ENCODE measurements around the gene MRLN.
"Not testable (repeated sequence)": the region's sequence is repeated elsewhere in the genome, so short reads cannot be mapped to it uniquely, and the experiment has no call there.

Gene MRLN

DNA sequence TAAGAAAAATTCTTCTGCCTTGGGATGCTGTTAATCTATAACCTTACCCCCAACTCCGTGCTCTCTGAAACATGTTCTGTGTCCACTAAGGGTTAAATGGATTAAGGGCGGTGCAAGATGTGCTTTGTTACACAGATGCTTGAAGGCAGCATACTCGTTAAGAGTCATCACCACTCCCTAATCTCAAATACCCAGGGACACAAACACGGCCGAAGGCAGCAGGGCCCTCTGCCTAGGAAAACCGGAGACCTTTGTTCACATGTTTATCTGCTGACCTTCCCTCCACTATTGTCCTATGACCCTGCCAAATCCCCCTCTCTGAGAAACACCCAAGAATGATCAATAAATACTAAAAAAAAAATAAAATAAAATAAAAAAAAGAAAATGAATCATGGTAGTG lies 8.5 kb downstream of the MRLN start:
- not testable (repeated sequence) for DNase-seq

DNA sequence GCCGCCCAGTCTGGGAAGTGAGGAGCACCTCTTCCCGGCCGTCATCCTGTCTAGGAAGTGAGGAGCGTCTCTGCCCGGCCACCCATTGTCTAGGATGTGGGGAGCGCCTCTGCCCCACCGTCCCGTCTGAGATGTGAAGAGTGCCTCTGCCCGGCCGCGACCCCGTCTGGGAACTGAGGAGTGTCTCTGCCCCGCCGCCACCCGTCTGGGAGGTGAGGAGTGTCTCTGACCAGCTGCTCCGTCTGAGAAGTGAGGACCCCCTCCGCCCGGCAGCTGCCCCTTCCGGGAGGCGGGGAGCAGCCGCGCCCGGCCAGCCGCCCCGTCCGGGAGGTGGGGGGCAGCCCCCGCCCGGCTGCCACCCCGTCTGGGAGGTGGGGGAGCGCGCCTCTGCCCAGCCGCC lies 9.1 kb downstream of the MRLN start:
- DNase-seq = not testable (repeated sequence)

DNA sequence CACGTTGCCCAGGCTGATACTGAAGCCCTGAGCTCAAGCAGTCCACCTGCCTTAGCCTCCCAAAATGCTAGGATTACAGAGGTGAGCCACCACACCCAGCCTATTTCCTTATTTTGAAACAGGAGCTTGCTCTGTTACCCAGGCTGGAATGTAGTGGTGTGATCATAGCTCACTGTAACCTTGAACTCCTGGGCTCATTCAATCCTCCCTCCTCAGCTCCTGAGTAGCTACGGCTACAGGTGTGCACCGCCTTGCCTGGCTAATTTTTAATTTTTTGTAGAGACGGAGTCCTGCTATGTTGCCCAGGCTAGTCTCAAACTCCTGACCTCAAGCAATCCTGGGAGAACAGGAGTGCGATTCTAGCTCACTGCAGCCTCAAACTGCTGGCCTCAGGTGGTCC lies 11.7 kb downstream of the MRLN start:
- no peak for DNase-seq

DNA sequence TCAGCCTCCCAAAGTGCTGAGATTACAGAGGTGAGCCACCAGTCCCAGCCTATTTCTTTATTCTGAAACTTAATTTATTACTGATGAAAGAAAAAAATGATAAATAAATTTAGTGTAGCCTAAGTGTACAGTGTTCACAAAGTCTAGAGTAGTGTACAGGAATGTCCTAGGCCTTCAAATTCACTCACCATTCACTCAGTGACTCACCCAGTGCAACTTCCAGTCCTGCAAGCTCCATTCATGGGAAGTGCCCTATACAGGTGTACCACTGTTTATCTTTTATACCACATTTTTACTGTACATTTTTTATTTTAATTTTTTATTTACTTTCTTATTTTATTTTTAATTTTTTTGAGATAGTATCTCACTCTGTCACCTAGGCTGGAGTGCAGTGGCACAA lies 12.2 kb downstream of the MRLN start:
- no peak for DNase-seq

DNA sequence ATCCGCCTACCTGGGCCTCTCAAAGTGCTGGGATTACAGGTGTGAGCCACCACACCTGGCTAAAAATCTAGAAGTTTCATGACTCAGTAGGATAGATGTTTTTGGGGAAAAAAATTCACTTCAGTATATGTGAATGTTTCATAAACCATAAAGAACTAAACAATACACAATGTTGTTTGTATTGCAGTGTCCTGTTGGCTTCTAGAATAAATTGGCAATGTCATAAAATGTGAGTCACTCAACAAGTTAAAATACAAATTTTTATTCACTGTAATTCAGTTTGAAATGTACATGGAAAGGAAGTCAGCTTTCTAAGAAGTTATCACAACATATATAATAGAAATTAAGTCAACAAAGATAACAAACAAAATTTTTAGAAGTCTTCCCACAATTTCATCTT lies 16.5 kb downstream of the MRLN start:
- DNase-seq = no peak

DNA sequence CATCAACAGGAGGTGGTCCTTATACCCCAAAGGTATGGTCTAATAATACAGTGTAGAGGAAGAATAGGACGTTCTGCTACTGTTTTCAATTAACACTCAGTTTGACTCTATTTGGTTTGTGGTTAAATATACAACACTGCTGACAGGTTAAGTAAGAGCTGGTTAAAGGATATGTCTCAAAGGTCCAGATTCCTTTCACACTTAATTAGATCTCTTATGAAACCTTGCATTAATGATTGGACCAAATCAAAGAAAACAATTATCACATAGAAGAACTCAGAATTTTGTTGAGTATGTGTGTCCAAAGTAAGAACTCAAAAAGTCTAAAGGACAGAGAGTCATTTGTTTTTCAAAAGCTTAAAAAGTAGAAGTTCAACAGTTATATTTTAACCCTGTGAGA lies 18.0 kb downstream of the MRLN start:
- no peak for DNase-seq

DNA sequence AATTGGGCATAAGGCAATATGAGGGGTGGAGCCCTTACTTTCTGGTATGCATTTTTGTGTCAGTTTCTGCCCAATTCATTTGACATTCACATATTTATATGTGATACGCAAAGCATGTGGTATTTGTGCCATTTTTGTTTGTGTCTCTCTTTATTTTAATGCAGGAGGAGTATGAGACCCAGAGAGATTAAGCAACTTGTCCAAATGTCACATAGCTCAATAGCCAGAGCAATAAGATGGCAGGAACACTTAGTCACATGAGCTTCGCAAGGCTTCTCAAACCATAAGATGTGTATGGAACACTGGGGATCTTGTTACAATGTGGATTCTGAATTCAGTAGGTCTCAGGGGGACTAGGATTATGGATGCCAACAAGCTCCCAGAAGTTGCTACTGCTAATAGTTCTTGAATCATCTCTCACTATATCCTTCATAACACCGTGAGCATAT lies 19.2 kb downstream of the MRLN start:
- DNase-seq = no peak

DNA sequence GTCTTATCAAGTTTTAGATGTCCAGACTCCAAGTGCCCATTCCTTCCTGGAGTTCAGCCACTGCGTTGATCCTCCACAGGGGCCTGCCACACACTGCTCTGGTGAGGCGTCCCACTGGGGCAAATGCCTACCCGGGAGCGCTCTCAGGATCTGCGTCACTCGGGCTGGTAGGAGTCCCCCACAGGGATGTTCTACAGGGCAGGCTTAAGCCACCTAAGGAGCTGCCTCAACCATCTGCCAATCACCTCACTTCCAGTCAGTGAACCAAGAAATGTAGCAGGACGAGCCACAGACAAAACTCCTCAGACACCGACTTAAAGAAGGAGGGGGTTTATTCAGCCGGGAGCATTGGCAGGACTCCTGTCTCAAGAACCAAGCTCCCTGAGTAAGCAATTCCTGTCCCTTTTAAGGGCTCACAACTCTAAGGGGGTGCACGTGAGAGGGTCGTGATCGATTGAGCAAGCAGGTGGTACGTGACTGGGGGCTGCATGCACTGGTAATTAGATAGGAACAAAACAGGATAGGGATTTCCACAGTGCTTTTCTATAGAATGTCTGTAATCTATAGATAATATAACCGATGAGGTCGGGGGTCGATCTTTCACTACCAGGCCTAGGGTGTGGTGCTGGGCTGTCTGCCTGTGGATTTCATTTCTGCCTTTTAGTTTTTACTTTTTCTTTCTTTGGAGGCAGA lies 19.8 kb downstream of the MRLN start:
- not testable (repeated sequence) for DNase-seq

DNA sequence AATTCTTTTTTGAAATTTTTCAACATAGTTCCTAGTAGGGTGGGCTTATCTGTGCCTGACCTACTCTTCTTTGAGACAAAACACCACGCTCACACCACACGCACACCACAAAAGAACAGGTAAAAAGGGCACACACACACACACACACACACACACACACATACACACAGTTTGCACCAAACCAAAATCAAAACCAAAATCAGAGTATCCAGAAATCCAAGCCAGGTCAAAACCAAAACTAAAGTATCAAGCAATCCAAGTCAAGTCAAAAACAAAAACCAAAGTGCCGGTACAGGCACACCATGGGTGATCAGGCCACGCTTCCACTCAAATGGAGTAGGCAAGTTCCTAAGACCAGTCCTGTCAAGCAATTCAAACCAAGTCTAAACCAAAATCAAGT lies 20.4 kb downstream of the MRLN start:
- DNase-seq = not testable (repeated sequence)

DNA sequence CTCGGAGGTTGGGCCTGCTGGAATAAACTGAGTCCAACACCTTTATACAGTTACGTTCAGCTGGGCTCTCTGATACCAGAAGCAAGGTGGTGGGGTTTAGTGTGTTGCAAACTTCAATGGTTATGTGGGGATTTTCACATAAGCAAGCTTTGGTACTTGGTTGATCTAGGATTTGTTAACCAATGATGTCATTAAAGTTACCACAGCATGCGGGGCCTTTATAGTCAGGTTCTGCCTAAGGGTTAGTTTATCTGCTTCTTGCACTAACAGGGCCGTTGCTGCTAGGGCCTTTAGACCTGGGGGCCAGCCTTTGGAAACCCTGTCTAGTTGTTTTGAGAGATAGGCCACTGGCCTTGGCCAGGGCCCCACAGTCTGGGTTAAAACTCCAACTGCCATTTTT lies 24.1 kb downstream of the MRLN start:
- not testable (repeated sequence) for DNase-seq

DNA sequence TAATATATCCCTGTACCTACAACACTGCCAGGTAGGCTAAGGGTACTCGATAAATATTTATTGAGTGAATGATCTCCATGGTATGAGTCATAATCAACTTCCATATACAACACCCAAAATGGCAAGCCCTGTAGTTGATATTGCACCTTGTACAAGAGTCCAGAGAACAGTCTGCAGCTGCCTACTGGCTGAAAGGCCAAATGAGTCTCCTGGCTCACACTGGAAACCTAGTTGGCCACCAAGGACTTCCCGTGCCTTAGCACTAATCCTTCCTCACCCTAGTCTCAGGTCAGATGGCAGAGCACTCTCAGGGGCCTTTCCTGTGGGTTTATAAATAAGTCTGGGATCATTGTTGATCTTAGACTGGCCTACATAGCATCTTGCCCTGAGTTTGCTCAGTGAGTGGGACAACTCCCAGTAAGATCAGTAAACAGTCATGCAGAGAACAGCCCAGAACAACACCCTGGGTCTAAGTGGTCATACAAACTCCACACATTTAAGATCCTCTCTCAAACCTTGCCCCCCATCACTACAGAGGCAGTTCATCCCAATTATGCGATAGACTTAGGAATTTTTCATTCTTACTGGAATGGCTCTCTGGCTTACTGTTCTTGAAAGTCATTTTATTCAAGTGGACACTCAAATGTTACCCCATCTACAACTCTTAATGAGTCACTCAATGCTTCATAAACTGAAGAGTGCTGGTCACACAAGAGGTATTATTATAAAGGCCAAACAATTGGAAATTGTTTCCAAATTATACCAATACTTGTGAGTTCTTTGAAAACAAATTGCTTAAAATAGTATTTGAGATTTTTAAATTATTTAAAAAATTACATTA lies 28.9 kb downstream of the MRLN start:
- no peak for DNase-seq

DNA sequence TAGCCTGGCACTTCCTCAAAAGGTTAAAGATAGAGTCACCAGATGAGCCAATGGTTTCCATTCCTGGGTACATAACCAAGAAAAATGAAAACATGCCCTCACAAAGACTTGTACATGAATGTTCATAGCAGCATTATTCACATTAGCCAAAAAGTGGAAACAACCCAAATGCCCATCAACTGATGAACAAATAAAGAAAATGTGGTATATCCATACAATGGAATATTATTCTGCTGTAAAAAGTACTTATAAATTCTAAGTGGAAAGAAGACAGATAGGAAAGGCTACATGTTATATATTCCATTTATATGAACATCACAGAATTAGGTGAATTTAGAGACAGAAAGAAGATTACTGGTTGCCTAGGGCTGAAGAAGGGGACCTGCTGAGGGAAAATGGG lies 32.9 kb downstream of the MRLN start:
- DNase-seq = no peak

DNA sequence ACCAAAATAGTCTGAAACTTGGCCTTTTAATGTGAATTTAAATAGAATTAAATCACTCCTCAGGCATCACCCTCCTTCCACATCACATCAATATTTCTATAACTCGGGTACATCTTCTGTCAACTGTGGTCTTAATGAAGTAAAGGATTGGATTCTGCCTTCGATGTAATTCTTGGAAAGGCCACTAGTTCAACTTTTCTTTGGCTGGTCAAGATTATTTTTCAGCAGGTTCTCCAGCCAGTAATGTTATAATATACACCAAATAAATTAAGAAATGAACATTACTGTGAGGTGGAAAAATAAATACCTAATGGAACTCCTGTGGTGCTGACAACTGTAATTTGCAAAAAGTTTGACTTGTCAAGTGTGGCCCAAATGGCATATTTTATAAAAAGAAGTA lies 33.9 kb downstream of the MRLN start:
- DNase-seq = no peak

DNA sequence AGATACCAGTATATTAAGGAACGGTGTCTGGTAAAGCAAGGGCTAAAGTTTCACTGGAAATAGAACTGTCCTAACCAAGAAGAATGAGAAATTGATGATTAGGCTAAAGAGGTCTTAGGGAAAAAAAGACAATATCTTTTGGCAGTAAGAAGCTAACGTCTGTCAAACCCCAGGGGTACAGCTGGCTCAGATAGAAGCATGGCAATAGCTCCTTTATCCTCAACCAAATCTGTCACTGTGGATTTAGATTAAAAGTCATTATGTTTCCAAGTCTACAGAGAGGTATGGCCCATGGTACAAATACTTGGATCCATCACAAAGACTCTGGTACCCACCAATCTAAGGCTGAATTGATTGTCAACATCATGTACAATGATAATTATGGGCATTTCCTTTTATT lies 35.0 kb downstream of the MRLN start:
- DNase-seq = no peak

DNA sequence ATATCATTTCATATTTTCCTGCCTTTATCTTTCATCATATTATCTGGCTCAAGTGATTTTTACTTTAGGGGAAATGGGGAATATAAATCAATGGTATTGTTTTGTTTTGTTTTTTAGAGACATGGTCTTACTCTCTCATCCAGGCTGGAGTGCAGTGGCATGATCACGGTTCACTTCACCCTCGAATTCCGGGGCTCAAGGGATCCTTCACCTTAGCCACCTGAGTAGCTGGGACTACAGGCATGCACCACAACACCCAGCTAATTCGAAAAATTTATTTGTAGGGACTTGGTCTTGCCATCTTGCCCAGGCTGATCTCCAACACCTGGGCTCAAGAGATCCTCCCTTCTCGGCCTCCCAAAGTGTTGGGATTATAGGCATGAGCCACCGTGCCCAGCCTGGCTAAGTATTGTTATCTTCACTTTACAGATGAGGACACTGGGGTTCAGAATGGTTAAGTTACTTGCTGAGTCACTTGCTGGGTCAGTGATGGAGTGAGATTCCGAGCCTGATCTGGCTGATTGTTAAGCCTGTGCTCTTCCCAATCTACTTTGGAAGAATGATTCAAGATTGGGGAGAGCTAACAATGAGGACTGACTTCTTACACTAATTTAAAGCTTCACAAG lies 39.9 kb downstream of the MRLN start:
- no peak for DNase-seq

DNA sequence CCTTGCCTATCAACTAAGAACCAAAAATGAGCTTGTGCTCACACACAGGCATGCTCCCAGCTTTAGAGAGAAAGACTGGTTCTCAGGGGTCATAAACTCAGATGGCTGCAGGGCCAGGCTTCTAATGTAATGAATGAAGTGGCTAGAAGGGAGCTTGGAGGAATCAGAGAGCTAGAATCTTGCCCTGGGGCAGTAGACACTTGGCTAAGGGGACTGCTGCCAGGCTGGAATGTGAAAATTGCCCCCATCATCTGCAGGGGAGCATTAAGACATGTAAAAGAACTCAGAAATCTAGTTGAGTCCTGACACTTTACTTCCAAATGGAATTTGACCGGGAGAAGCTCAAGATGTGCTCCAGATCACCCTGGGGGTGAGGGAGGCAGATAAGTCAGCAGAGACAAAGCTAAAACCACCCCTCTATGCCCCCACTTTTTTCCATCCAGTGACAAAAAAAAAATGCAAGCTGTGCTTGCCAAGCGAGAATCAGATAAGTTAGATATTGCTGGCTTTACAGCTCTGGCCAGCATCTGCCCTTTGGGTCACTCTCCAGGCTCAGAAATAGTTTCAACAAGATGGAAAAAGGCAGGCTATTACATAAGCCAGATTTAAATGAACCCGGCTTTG lies 41.3 kb downstream of the MRLN start:
- no peak for DNase-seq

DNA sequence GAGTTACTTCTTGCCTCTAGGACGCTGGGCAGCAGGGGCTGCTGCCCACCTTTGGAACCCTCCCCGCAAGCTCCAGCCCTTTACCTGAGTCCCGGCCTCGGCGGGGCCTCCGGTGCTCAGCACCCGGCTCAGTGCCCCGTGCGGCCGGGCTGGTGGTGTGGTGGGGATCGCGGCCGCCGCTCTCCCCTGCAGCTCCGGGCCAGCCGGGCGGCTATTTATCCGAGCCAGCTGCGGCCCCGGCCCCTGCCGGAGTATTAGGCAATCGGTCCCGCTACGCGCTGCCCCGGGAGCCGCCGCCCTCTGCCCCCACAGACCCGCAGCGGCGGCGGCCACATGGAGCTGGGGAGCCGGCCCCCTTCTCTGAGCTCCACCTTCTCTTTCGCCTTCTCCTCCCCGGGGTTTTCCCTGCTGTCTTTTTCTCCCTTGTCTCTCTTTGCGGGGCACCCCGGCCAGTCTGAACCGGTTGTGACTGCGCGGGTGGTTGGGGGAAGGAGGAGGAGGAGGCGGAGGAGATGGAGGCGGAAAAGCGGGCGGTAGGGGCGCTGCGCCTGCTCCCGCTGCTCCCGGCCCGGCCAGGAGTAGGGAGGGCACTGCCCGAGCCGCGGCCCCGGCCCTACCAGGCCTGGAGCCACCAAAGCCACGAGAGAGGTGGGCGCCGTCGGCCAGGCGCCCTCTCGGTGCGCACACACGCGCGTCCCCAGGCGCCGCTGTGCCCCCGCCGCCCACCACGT lies 43.7 kb downstream of the MRLN start, which contains the start of gene SLC16A9:
TSS of gene SLC16A9 (minus strand) at position 456 of the 731 bp plus-strand sequence. CDS start 25,559 bp downstream, outside the sequence.
- DNase-seq = peak in 12 of 14 donors; percentile 37 to 92 (median 77)

DNA sequence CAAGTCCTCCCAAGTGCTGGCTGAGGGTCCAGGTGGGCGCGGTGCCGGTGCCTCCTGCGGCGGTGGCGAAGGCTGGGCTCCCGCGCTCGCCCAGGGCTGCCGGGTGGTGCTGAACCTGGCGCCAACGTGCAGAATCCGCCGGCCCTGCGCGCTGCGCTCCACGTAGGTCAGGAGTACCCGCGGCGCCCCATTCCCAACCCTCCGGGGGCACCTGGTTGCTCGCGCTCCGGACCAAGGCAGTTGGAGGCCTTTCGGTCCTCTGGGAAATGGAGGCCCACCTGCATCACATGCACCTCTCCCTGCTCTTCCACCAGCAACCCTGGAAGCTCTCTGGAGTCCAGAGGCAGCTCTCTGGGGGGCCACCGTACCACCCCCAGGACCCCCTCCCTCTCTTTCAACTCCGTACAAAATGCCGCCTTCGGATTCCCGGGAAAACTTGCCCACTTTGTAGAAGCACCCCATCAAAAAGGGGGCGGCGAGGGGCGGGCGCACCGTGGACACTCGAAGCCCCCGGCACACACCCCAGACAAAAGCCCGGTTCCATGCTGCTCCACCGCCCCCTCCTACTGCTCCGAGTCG lies 44.4 kb downstream of the MRLN start:
- DNase-seq = peak in 7 of 14 donors; percentile 5 to 52 (median 22)

DNA sequence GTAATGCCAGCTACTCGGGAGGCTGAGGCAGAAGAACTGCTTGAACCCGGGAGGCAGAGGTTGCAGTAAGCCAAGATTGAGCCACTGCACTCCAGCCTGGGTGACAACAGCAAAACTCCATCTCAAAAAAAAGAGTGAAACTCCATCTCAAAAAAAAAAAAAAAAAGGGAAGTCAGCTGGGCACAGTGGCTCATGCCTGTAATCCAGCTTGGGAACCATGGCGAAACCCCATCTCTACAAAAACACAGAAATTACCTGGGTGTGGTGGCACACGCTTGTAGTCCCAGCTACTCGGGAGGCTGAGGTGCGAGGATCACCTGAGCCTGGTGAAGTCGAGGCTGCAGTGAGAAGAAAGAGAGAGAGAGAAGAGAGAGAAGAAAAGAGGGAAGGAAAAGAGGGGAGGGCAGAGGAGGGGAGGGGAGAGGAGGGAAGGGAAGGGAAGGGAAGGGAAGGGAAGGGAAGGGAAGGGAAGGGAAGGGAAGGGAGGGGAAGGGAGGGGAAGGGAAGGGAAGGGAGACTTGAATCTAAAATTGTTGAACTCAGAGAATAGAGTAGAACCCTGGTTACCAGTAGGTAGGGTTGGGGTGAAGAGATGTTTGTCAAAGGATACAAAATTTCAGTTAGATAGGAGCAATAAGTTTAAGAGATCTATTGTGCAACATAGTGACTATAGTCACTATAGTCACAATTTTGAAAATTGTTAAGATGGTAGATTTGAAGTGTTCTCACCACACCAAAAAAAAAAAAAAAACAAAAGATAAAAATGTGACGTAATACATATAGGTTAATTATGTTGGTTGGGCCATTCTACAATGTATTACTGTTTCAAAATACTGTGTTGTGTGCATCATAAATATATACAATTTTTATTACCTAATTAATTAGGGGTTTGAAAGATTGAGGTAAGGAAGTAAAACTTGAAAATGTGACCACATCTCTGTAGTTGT lies 46.1 kb downstream of the MRLN start:
- no peak for DNase-seq

DNA sequence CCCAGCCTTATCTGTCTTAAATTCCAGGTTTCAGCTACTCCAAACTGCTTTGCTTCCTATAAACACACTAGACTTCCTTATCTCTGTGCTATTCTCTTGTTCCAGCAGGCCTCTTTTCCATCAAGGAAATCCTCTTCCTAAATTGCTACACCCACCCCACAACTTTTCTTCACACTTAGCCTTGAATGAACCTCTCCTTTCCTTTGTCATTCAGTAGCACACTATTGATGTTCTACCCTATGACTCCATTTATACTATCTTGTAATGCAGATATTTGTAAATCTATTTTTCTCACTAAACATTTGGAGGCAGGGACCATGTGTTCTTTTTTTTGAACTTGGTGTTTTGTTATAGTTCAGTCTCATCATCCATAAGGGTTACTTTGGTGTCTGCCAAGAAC lies 47.3 kb downstream of the MRLN start:
- DNase-seq = no peak

DNA sequence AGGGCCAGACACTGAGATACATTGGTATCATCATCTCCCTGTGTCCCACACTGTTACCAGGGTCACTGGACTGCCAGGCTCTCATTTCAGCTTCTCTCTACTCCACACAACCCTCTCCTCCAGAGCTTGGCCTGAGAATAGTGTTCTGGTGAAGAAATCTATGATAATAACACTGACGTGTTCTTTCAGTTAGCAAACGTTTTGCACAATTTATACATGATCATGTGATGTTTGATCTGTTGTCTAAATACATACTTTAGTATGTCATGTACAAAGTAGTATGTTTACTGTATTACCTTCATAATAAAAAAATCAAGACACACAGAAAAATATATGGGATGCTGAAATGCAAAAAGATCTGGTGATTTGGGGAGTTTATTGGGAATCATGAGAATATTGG lies 48.6 kb downstream of the MRLN start:
- no peak for DNase-seq
